Left ventricle myocardium inferior (tissue), 1 donor: ENCODE results near the gene GLIS2. TPM values are rescaled to one million over a fixed set of nuclear protein-coding genes. Genes with fewer than 3 reads are reported as not detected.
A peak's percentile ranks its signal among the peaks of the same experiment; 100 is the strongest.

Experiments used
- DNase-seq: peaks from one replicate; pipeline ENCODE4 v3.0.0-alpha.2; 2020
- H3K27ac ChIP-seq: fragments of 200-600 bp; replicated peaks from 2 replicates; pipeline ENCODE4 v1.8.0; 2021
- H3K27me3 ChIP-seq: fragments of 200-600 bp; 2 replicates; pipeline ENCODE4 v1.8.0; 2021; ENCODE audit warnings: low read depth
- H3K36me3 ChIP-seq: fragments of 200-600 bp; 2 replicates; pipeline ENCODE4 v1.8.0; 2021
- H3K4me1 ChIP-seq: fragments of 200-600 bp; 2 replicates; pipeline ENCODE4 v1.8.0; 2021
- H3K4me3 ChIP-seq: fragments of 200-600 bp; 2 replicates; pipeline ENCODE4 v1.8.0; 2021; ENCODE audit warnings: mild to moderate bottlenecking, moderate library complexity
- H3K9me3 ChIP-seq: fragments of 200-600 bp; replicated peaks from 2 replicates; pipeline ENCODE4 v1.8.0; 2021
- CTCF ChIP-seq: fragments of 200-600 bp; IDR thresholded peaks from 2 replicates; pipeline ENCODE4 v1.8.0; 2021; ENCODE audit warnings: antibody characterized with exemption, mild to moderate bottlenecking, borderline replicate concordance
- intact Hi-C: fragments of 100-400 bp; cut with micrococcal nuclease; formaldehyde crosslinking; loops from one replicate; pipeline ENCODE4 v1.11.0; 2022
- total RNA-seq: library from RNA; stranded (reverse); fragmentation: NEBNext Ultra II Directional; extraction: Animal tissue kit (Norgen Biotek cat#: 25700); gene quantifications from one replicate; pipeline ENCODE4 v1.2.1, GENCODE V29; 2021
- donor health status: DM: no; HTN: yes; CAD: no; lungs with severe emphysema.

Gene GLIS2
- total RNA-seq, 1 donor from 2014 or later: 17.2 TPM

DNA sequence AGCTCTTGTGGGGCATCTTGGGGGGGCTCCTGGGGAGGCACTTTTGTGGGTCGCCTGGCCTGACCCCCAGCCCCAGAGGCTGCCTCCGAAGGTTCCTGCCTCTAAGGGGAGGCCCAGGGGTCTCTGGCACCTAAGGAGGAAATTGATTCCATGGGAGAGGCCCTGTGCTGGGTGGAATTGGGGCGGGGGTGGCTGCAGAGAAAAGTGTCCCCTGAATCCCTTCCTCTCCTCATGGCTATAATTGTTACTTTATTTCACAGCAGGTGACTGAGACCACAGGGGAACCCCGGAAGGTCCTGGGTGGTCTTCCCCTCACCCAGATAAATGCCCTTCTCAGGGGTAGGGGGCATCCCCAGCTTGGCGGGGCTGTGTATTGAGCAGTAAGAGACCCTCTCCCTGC lies 3.1 kb downstream of the GLIS2 start:
- peak overlapping the region; percentile 96 for H3K27ac ChIP-seq
- peak overlapping the region; percentile 88 for H3K4me3 ChIP-seq
- peaks cover 92% of the 10 kb centered on the region for H3K4me1 ChIP-seq
- no peak for TF ChIP-seq CTCF
- intact Hi-C loops: no loop called here
- no peaks in the 10 kb centered on the region for H3K36me3 ChIP-seq
- no peak for DNase-seq
- no peaks in the 10 kb centered on the region for H3K9me3 ChIP-seq
- H3K27me3 ChIP-seq: no peaks in the 10 kb centered on the region

DNA sequence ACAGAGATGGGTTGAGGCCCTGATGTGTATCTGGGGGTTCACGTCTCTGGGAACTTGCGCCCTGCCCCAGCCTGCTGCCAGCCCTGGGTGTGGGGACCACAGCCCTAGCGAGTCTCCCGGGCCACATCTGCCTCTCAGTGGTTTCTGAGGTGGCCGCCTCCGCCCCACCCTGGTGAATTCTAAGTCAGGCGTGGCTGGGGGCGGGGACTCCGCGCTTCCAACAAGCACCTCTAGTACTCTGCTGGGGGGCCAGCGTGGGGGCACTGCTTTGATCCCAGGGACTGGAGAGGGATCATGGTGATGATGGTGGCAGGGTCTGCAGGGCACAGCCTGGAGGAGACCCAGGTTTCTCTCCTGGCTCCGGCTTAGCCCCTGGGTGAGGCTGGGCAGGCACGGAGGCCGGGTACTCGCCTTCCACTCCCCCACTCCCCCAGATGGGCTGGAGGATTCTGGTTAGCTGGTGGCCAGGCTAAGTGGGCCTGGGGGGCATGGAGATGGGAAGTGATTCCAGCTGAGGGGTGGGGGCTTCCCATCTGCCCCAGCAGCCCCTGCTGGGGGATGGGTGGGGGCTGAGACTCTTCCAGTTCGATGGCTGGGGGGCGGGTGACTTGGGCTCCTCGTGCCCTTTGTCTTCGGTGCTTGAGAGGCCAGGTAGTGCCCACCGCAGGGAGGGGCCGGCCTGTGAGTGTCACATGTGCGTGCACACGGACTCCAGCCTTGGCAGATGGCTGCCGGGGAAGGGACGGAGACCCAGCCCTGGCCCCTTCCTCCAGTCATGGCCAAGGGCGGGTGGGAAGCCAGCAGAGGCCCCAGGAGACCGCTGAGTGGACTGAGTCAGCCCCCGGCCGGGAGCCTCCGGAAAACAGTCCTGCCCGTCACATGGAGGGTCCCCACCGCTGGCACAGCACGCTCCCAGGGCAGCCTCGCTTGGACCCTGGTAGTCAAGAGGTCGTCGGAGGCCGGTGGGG lies 3.9 kb downstream of the GLIS2 start:
- Histone ChIP-seq H3K36me3 (no peaks in the 10 kb centered on the region), H3K9me3 (no peaks in the 10 kb centered on the region), H3K27me3 (no peaks in the 10 kb centered on the region), H3K27ac (peak overlapping the region; percentile 96), H3K4me1 (peaks cover 92% of the 10 kb centered on the region), H3K4me3 (peak overlapping the region; percentile 88)
- peak; percentile 62 for DNase-seq
- no peak for TF ChIP-seq CTCF
- intact Hi-C loops: no loop called here

GRCh38 chr16:4320571-4321137 lies 4.8 kb downstream of the GLIS2 start:
- peaks cover 94% of the 10 kb centered on the region for H3K4me1 ChIP-seq

GRCh38 chr16:4321286-4322120 lies 5.6 kb downstream of the GLIS2 start:
- TF ChIP-seq CTCF: no peak
- Histone ChIP-seq H3K36me3 (no peaks in the 10 kb centered on the region), H3K9me3 (no peaks in the 10 kb centered on the region), H3K27me3 (no peaks in the 10 kb centered on the region), H3K4me1 (peaks cover 100% of the 10 kb centered on the region), H3K4me3 (peak overlapping the region; percentile 88), H3K27ac (peak overlapping the region; percentile 96)
- intact Hi-C loops: no loop called here
- DNase-seq: no peak

More at GRCh38 chr16:4320571-4321137, 4.8 kb downstream of the GLIS2 start:
- intact Hi-C loops: no loop called here
- no peaks in the 10 kb centered on the region for H3K27me3 ChIP-seq
- peak overlapping the region; percentile 88 for H3K4me3 ChIP-seq
- no peaks in the 10 kb centered on the region for H3K36me3 ChIP-seq
- no peak for TF ChIP-seq CTCF
- H3K27ac ChIP-seq: peak overlapping the region; percentile 96
- H3K9me3 ChIP-seq: no peaks in the 10 kb centered on the region
- no peak for DNase-seq
